OCI-LY1 (cell line): ENCODE measurements around the gene SOCS6.

Source experiments
- H2AFZ ChIP-seq: fragments of 200-600 bp; sonication (generic), shearing (Covaris generic); 2 replicates; pipeline ENCODE4 v1.6.0; 2014; ENCODE audit warnings: antibody characterized with exemption, mild to moderate bottlenecking, low read length
- H3F3A ChIP-seq: fragments of 200-600 bp; sonication (generic), shearing (Covaris generic); 2 replicates; pipeline ENCODE4 v1.6.0; 2014; ENCODE audit warnings: mild to moderate bottlenecking, antibody characterized with exemption, low read length, moderate library complexity; ENCODE audit not compliant: insufficient read depth
- H3K27ac ChIP-seq: fragments of 200-600 bp; sonication (generic); 2 replicates; pipeline ENCODE4 v1.5.1; 2014; ENCODE audit warnings: low read length, mixed run types, mild to moderate bottlenecking, low read depth; ENCODE audit not compliant: poor library complexity, severe bottlenecking
- H3K27me3 ChIP-seq: fragments of 200-600 bp; sonication (generic); 2 replicates; pipeline ENCODE4 v1.6.0; 2014; ENCODE audit warnings: antibody characterized with exemption, mild to moderate bottlenecking, low read length, moderate library complexity; ENCODE audit not compliant: insufficient read depth
- H3K36me3 ChIP-seq: fragments of 200-600 bp; sonication (generic); 2 replicates; pipeline ENCODE4 v1.6.1; 2014; ENCODE audit warnings: mild to moderate bottlenecking, antibody characterized with exemption, low read length, moderate library complexity, mixed read lengths; ENCODE audit not compliant: insufficient read depth
- H3K4me1 ChIP-seq: fragments of 200-600 bp; sonication (generic); 2 replicates; pipeline ENCODE4 v1.5.1; 2014; ENCODE audit warnings: mild to moderate bottlenecking, low read length, moderate library complexity; ENCODE audit not compliant: insufficient read depth, severe bottlenecking
- H3K4me2 ChIP-seq: fragments of 200-600 bp; sonication (generic), shearing (Covaris generic); 2 replicates; pipeline ENCODE4 v1.6.1; 2014; ENCODE audit warnings: low read length
- H3K4me3 ChIP-seq: fragments of 200-600 bp; sonication (generic); 2 replicates; pipeline ENCODE4 v1.5.1; 2014; ENCODE audit warnings: low read length, low read depth, mild to moderate bottlenecking, mixed read lengths; ENCODE audit not compliant: poor library complexity, severe bottlenecking
- H3K79me2 ChIP-seq: fragments of 200-600 bp; shearing (Covaris generic); 2 replicates; pipeline ENCODE4 v1.6.1; 2016; ENCODE audit warnings: mixed run types, low read length, mixed read lengths; ENCODE audit not compliant: insufficient read depth
- H3K9ac ChIP-seq: fragments of 200-600 bp; sonication (generic), shearing (Covaris generic); 2 replicates; pipeline ENCODE4 v1.6.1; 2014; ENCODE audit warnings: mild to moderate bottlenecking, low read length, mixed read lengths
- H3K9me2 ChIP-seq: fragments of 200-600 bp; sonication (generic), shearing (Covaris generic); 2 replicates; pipeline ENCODE4 v1.6.1; 2014; ENCODE audit warnings: low read depth, mild to moderate bottlenecking, low read length, mixed read lengths
- H3K9me3 ChIP-seq: fragments of 200-600 bp; shearing (Covaris generic); 2 replicates; pipeline ENCODE4 v1.6.1; 2014; ENCODE audit warnings: low read length, mixed read lengths
- H4K20me1 ChIP-seq: fragments of 200-600 bp; sonication (generic), shearing (Covaris generic); 2 replicates; pipeline ENCODE4 v1.6.0; 2016; ENCODE audit warnings: mild to moderate bottlenecking, low read length; ENCODE audit not compliant: insufficient read depth
- EZH2 ChIP-seq: fragments of 200-600 bp; sonication (generic), shearing (Covaris generic); IDR thresholded peaks from 2 replicates; pipeline ENCODE4 v1.8.0; 2017; ENCODE audit warnings: borderline replicate concordance, mixed run types, mild to moderate bottlenecking, antibody characterized with exemption, low read length, moderate library complexity, mixed read lengths
- TF ChIP-seq, protein P1 (sequence below): fragments of 200-600 bp; sonication (generic), shearing (Covaris generic); IDR thresholded peaks from 2 replicates; pipeline ENCODE4 v1.5.1; 2017; ENCODE audit warnings: mild to moderate bottlenecking, antibody characterized with exemption, low read length, moderate library complexity, mixed read lengths

SOCS6 gene

DNA sequence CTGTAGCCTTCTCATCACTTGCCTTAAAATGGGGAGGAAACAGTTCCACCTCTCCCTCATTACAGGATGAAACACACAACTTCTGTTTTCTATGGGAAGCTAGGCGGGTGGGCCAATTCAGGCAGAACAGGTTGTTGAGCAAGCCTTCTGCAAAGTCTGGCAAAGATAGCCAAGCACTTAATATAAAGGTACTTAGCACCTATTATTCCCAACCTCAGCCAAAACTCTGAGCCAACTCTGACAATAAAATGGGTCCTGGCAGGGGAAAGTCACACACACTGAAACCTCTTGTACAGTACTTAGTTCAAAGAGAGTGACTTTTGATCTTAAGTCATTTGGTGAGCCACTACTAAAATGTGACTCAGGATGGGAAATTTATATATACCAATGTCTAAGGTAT is 15.8 kb upstream of the SOCS6 start:
- Histone ChIP-seq H3K27me3 (0 out of 2 replicates have a peak, but pooled peaks cover 4% of the 10 kb centered on the region), H3K79me2 (no peaks in the 10 kb centered on the region), H3K4me2 (no peak overlapping the region)

DNA sequence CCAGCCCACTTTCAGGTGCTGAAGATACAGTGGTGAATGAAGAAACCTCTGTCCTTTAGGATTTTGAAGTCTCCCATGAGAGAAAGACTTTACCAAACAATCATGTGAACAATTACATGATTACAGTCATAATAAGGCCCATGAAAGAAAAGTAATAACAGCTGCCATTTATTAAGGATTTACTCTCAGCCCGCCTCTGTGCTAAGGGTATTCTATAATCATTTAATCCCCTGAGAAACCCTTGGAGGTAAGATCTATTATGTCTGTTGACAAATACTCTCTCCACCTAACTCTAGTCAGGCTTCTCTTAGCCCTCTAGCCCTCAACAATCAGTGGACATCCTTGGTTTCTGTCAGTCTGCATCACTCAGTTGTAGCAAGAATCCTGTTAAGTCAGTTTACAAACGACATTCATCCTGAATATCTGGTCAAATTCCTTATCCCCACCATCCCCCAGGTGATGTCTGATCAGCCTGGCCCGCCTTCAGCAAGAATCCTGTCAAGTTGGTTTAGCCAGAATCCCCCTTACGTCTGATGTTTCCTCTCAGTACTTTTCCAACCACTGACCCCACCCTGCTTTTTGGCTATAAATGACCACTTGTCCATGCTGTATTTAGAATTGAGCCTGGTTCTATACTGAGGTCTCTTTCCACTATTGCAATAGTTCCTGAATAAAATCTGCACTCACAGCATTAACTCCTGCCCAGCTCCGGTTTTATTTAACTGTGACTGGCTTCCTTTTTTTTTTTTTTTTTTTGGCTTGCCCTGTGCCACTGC is 12.2 kb upstream of the SOCS6 start:
- Histone ChIP-seq H3K27me3 (0 out of 2 replicates have a peak, but pooled peaks cover 4% of the 10 kb centered on the region), H3F3A (no peaks in the 10 kb centered on the region), H3K4me2 (no peak overlapping the region), H3K9me3 (no peaks in the 10 kb centered on the region; the same call in 1 of the 2 replicates), H3K9me2 (no peaks in the 10 kb centered on the region), H4K20me1 (no peaks in the 10 kb centered on the region), H3K36me3 (no peaks in the 10 kb centered on the region), H2AFZ (no peak overlapping the region), H3K27ac (no peak overlapping the region), H3K4me1 (no peaks in the 10 kb centered on the region), H3K9ac (no peak overlapping the region), H3K79me2 (no peaks in the 10 kb centered on the region), H3K4me3 (no peak overlapping the region)
- TF ChIP-seq, protein P1, sequence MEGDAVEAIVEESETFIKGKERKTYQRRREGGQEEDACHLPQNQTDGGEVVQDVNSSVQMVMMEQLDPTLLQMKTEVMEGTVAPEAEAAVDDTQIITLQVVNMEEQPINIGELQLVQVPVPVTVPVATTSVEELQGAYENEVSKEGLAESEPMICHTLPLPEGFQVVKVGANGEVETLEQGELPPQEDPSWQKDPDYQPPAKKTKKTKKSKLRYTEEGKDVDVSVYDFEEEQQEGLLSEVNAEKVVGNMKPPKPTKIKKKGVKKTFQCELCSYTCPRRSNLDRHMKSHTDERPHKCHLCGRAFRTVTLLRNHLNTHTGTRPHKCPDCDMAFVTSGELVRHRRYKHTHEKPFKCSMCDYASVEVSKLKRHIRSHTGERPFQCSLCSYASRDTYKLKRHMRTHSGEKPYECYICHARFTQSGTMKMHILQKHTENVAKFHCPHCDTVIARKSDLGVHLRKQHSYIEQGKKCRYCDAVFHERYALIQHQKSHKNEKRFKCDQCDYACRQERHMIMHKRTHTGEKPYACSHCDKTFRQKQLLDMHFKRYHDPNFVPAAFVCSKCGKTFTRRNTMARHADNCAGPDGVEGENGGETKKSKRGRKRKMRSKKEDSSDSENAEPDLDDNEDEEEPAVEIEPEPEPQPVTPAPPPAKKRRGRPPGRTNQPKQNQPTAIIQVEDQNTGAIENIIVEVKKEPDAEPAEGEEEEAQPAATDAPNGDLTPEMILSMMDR = no peak
- TF ChIP-seq EZH2 = no peak

More for the DNA sequence above, 15.8 kb upstream of the SOCS6 start:
- Histone ChIP-seq H3F3A (no peaks in the 10 kb centered on the region), H3K9me3 (no peaks in the 10 kb centered on the region; the same call in 1 of the 2 replicates), H3K27ac (no peak overlapping the region), H3K9ac (no peak overlapping the region), H4K20me1 (no peaks in the 10 kb centered on the region), H3K36me3 (no peaks in the 10 kb centered on the region), H2AFZ (no peak overlapping the region), H3K9me2 (no peaks in the 10 kb centered on the region), H3K4me1 (no peaks in the 10 kb centered on the region), H3K4me3 (no peak overlapping the region)
- no peak for TF ChIP-seq EZH2
- TF ChIP-seq, protein P1 = no peak

DNA sequence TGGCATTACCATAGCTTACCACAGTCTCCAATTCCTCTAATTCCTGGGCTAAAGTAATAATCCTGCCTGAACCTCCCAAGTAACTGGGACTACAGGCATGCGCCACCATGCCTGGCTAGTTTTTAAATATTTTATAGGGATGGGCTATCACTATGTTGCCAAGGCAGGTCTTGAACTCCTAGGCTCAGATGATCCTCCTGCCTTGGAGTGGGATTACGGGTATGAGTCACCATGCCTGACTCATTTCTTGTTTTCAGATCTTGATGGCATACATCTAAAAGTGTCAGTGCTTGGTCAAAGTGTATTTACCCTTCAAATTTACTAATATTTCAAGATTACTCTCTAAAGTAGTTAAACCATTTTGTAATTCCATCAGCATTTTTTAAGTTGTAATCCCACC is 9.4 kb upstream of the SOCS6 start:
- H4K20me1 ChIP-seq = no peaks in the 10 kb centered on the region
- no peak overlapping the region for H3K4me2 ChIP-seq
- H3K4me1 ChIP-seq = no peaks in the 10 kb centered on the region

More for the DNA sequence above, 9.4 kb upstream of the SOCS6 start:
- Histone ChIP-seq H3K4me3 (no peak overlapping the region), H3K27ac (no peak overlapping the region), H3K27me3 (peaks cover 2% of the 10 kb centered on the region; the same call in 1 of the 2 replicates), H3K9ac (no peak overlapping the region), H2AFZ (no peak overlapping the region), H3K9me2 (no peaks in the 10 kb centered on the region), H3K79me2 (no peaks in the 10 kb centered on the region), H3K36me3 (no peaks in the 10 kb centered on the region), H3F3A (no peaks in the 10 kb centered on the region), H3K9me3 (no peaks in the 10 kb centered on the region)
- TF ChIP-seq, protein P1 = no peak
- no peak for TF ChIP-seq EZH2
